Measurements from ENCODE around the gene KCNG2. TPM values are rescaled to one million over a fixed set of nuclear protein-coding genes. Genes with fewer than 3 reads are reported as not detected.

Gene KCNG2
- total and polyA plus RNA-seq, 9 of the 15 experiments (the other 6 are each of a cell fraction or from before 2014, with no cell fraction given): not detected

- Histone ChIP-seq H3K4me2 (ENCODE audit: insufficient read depth, low read length) (no peak overlapping the region), H2AFZ (ENCODE audit: low read depth, low read length) (no peak overlapping the region), H3K79me2 (ENCODE audit: control insufficient read depth, insufficient read depth, low read length) (no peaks in the 10 kb centered on the region), H3K9me1 (ENCODE audit: control insufficient read depth, insufficient read depth, low read length) (no peaks in the 10 kb centered on the region), H3K36me3 (ENCODE audit: control insufficient read depth, insufficient read depth, low read length) (no peaks in the 10 kb centered on the region), H3K9me3 (replicated peaks; ENCODE audit: control insufficient read depth, insufficient read depth, low read depth, low read length) (peaks cover 2% of the 10 kb centered on the region), H3K4me3 (no peak overlapping the region), H3K27ac (ENCODE audit: extremely low read depth, low read depth, low read length) (no peak overlapping the region), H3K27me3 (ENCODE audit: control insufficient read depth in 2 of 2, insufficient read depth in 2 of 2, low read length in 2 of 2) (no peaks in the 10 kb centered on the region), H3K4me1 (replicated peaks in 1 of 2; ENCODE audit: control insufficient read depth in 2 of 2, insufficient read depth in 2 of 2, low read length in 2 of 2) (peaks cover 0 to 4% of the 10 kb centered on the region in 2 experiments; a peak in 1 of 5 replicates), H4K20me1 (replicated peaks; ENCODE audit: control insufficient read depth, insufficient read depth, low read length) (no peaks in the 10 kb centered on the region), H3K9ac (ENCODE audit: insufficient read depth in 1 of 2, low read depth in 2 of 2, low read length in 2 of 2) (no peak overlapping the region)
- intact Hi-C loops (cut with micrococcal nuclease): no loop called here
- TF ChIP-seq USF2 (CRISPR knock-in tag; IDR thresholded peaks at IDR 0.05) (no peak), RBM39 (optimal IDR thresholded peaks at IDR 0.05; ENCODE audit: low read depth, low read length) (no peak), RBM22 (IDR thresholded peaks at IDR 0.05; ENCODE audit: low read depth, low read length, poor library complexity, severe bottlenecking) (no peak)
- 94% methylated on average over 7 of the region's 20 CpGs for WGBS (ENCODE audit: insufficient coverage, low coverage, missing lambda C conversion rate)
- no peak for ATAC-seq
- no peak for DNase-seq (ENCODE audit: extremely low read depth in 1 of 4, low spot score in 3 of 4)
- CTCF ChIA-PET (ENCODE audit: low intra/inter-chr PET ratio): no interaction called here
- FAIRE-seq: no peak
- POLR2A ChIA-PET: no interaction called here
- in situ Hi-C loops (cut with MboI): no loop called here
- no TSS peak for BruUV-seq (replicated peaks)
Observed at GRCh38 chr18:79902640-79903039, 104.9 kb downstream of the KCNG2 start.

- POLR2A ChIA-PET: no interaction called here
- TF ChIP-seq THRB (CRISPR knock-in tag; conservative IDR thresholded peaks at IDR 0.05): no peak
- no peak overlapping the region for H3K27ac ChIP-seq (ENCODE audit: extremely low read depth, low read depth, low read length)
- H4K20me1 ChIP-seq (replicated peaks; ENCODE audit: control insufficient read depth, insufficient read depth, low read length): no peaks in the 10 kb centered on the region
- H3K36me3 ChIP-seq (ENCODE audit: control insufficient read depth, insufficient read depth, low read length): no peaks in the 10 kb centered on the region
- H3K27me3 ChIP-seq (ENCODE audit: control insufficient read depth in 2 of 2, insufficient read depth in 2 of 2, low read length in 2 of 2): no peaks in the 10 kb centered on the region
- no peaks in the 10 kb centered on the region for H3K9me1 ChIP-seq (ENCODE audit: control insufficient read depth, insufficient read depth, low read length)
- no peak for FAIRE-seq
- BruUV-seq (replicated peaks): no TSS peak
- ATAC-seq: no peak
- 84% methylated on average over 10 of the region's 28 CpGs for WGBS (ENCODE audit: insufficient coverage, low coverage, missing lambda C conversion rate)
- no peak overlapping the region for H3K4me3 ChIP-seq
- CTCF ChIA-PET (ENCODE audit: low intra/inter-chr PET ratio): no interaction called here
- H3K4me1 ChIP-seq (replicated peaks in 1 of 2; ENCODE audit: control insufficient read depth in 2 of 2, insufficient read depth in 2 of 2, low read length in 2 of 2): peaks cover 0 to 4% of the 10 kb centered on the region in 2 experiments; a peak in 1 of 5 replicates
- no peaks in the 10 kb centered on the region for H3K79me2 ChIP-seq (ENCODE audit: control insufficient read depth, insufficient read depth, low read length)
- intact Hi-C loops (cut with micrococcal nuclease): no loop called here
- no peak overlapping the region for H3K4me2 ChIP-seq (ENCODE audit: insufficient read depth, low read length)
- H3K9ac ChIP-seq (ENCODE audit: insufficient read depth in 1 of 2, low read depth in 2 of 2, low read length in 2 of 2): no peak overlapping the region
- DNase-seq (ENCODE audit: extremely low read depth in 1 of 4, low spot score in 3 of 4): no peak
- H2AFZ ChIP-seq (ENCODE audit: low read depth, low read length): no peak overlapping the region
- in situ Hi-C loops (cut with MboI): no loop called here
- peaks cover 2% of the 10 kb centered on the region; the same call in 1 of the 2 replicates for H3K9me3 ChIP-seq (replicated peaks; ENCODE audit: control insufficient read depth, insufficient read depth, low read depth, low read length)
Observed at GRCh38 chr18:79903071-79903635, 105.4 kb downstream of the KCNG2 start.

All from K562 (cell line).